Mesothelial cell of epicardium (in vitro differentiated cells): Measurements from ENCODE around the gene SLC14A1. TPM values are rescaled to one million over a fixed set of nuclear protein-coding genes. Genes with fewer than 3 reads are reported as not detected.

Source experiments
- DNase-seq, 2 experiments: peaks; one replicate each; pipeline ENCODE4 v3.0.0; 2021; ENCODE audit warnings: low spot score in 2 of 2; ENCODE audit not compliant: unreplicated experiment in 2 of 2
- H3K27ac Mint-ChIP-seq: 2 replicates; pipeline ENCODE4 v1.8.0; 2021; ENCODE audit warnings: mixed read lengths
- H3K27me3 Mint-ChIP-seq: 2 replicates; pipeline ENCODE4 v1.8.0; 2021; ENCODE audit warnings: low read depth, mixed read lengths
- H3K36me3 Mint-ChIP-seq: 2 replicates; pipeline ENCODE4 v1.8.0; 2021; ENCODE audit warnings: mixed read lengths
- H3K4me1 Mint-ChIP-seq: 2 replicates; pipeline ENCODE4 v1.8.0; 2021; ENCODE audit warnings: mixed read lengths
- H3K4me3 Mint-ChIP-seq: 2 replicates; pipeline ENCODE4 v1.8.0; 2021; ENCODE audit warnings: mild to moderate bottlenecking, moderate library complexity, mixed read lengths
- H3K9me3 Mint-ChIP-seq: 2 replicates; pipeline ENCODE4 v1.8.0; 2021; ENCODE audit warnings: mixed read lengths
- total RNA-seq: library from RNA; stranded (reverse); gene quantifications from 3 replicates; pipeline ENCODE4 v1.2.1, GENCODE V29; 2021
- TF ChIP-seq, protein P1 (sequence below): fragments of 200-600 bp; sonication (generic); IDR thresholded peaks from one replicate; pipeline ENCODE4 v1.5.0; 2021; ENCODE audit warnings: antibody characterized with exemption; ENCODE audit not compliant: unreplicated experiment

Gene SLC14A1
- total RNA-seq, 1 donor from 2014 or later: not detected

DNA sequence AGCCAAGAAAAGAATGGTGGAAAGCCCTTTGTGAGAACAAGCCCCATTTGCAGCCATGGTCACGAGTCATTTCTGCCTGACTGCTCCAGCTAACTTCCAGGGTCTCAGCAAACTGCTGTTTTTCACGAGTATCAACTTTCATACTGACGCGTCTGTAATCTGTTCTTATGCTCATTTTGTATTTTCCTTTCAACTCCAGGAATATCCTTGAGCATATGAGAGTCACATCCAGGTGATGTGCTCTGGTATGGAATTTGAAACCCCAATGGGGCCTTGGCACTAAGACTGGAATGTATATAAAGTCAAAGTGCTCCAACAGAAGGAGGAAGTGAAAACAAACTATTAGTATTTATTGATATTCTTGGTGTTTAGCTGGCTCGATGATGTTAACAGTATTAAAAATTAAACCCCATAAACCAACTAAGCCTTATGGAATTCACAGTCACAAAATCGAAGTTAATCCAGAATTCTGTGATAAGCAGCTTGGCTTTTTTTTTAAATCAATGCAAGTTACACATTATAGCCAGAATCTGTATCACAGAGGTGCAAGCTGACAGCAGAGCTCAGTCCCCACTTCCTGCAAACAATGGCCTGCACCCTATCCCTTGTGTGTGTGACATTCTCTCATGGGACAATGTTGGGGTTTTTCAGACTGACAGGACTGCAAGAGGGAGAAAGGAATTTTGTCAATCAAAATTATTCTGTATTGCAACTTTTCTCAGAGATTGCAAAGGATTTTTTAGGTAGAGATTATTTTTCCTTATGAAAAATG is 26.1 kb downstream of the SLC14A1 start:
- peaks cover 12% of the 10 kb centered on the region for H3K4me1 Mint-ChIP-seq
- TF ChIP-seq, protein P1, sequence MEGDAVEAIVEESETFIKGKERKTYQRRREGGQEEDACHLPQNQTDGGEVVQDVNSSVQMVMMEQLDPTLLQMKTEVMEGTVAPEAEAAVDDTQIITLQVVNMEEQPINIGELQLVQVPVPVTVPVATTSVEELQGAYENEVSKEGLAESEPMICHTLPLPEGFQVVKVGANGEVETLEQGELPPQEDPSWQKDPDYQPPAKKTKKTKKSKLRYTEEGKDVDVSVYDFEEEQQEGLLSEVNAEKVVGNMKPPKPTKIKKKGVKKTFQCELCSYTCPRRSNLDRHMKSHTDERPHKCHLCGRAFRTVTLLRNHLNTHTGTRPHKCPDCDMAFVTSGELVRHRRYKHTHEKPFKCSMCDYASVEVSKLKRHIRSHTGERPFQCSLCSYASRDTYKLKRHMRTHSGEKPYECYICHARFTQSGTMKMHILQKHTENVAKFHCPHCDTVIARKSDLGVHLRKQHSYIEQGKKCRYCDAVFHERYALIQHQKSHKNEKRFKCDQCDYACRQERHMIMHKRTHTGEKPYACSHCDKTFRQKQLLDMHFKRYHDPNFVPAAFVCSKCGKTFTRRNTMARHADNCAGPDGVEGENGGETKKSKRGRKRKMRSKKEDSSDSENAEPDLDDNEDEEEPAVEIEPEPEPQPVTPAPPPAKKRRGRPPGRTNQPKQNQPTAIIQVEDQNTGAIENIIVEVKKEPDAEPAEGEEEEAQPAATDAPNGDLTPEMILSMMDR: no peak
- H3K36me3 Mint-ChIP-seq: no peaks in the 10 kb centered on the region
- DNase-seq: no peak
- H3K4me3 Mint-ChIP-seq: no peak overlapping the region
- H3K27me3 Mint-ChIP-seq: peaks cover 6% of the 10 kb centered on the region
- no peak overlapping the region for H3K27ac Mint-ChIP-seq
- no peaks in the 10 kb centered on the region for H3K9me3 Mint-ChIP-seq

DNA sequence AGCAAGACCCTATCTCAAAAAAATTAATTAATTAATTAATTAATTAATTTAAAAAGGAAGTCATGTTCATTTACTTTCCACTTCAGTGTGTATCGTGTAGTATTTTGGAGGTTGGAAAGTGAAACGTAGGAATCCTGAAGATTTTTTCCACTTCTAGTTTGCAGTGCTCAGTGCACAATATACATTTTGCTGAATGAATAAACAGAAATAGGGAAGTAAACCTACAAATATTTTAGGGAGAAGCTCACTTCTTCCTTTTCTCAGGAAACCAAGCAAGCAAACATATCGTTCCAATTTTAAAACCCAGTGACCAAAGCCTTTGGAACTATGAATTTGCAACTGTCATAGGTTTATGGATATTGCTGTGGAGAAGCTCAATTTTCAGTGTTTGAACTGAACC is 27.8 kb downstream of the SLC14A1 start:
- H3K4me1 Mint-ChIP-seq: peaks cover 5% of the 10 kb centered on the region
- TF ChIP-seq, protein P1: no peak
- no peak overlapping the region for H3K4me3 Mint-ChIP-seq
- no peaks in the 10 kb centered on the region for H3K9me3 Mint-ChIP-seq
- peaks cover 6% of the 10 kb centered on the region for H3K27me3 Mint-ChIP-seq
- no peak overlapping the region for H3K27ac Mint-ChIP-seq
- no peak for DNase-seq
- H3K36me3 Mint-ChIP-seq: no peaks in the 10 kb centered on the region

DNA sequence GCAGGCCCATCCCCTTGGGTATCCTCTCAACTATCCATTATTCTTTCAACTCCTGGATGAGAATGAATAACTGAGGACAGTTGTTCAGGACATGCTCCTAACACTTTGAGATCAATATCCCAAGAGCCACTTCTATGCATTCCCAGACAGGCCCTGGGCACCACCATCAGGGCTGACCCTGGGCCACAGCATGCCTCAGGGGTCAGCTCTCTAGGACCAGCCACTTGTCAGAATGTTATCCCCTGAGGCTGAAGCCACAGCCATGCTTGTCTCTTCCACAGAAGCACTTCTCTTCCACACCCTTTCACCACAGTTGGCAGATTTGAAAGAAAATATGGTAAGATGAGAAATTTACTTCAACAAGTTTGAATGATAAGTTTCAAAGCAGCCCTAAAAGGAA is 28.7 kb downstream of the SLC14A1 start:
- TF ChIP-seq, protein P1: no peak
- Mint-ChIP-seq H3K36me3 (no peaks in the 10 kb centered on the region), H3K9me3 (no peaks in the 10 kb centered on the region), H3K27ac (no peak overlapping the region), H3K4me1 (peaks cover 5% of the 10 kb centered on the region), H3K4me3 (no peak overlapping the region), H3K27me3 (peaks cover 6% of the 10 kb centered on the region)
- DNase-seq: no peak

DNA sequence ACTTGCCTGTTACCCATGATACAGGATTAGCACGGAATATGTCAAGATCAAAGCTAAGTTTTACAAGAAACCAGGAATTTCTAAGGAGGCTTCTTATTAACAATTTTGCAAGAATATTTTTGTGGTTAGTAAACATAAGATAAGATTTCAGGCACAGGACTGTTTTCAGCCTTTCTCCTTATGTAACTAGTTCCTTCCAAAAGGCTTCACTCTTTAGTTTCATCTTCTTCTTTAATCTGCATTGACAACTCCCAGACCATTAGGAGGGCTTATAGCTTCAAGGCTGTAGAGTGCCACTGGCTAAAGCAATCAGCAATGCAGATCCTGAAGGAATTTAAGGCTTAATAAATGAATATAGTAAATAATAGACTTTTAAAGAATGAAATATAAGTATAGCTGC is 29.3 kb downstream of the SLC14A1 start:
- TF ChIP-seq, protein P1: no peak
- Mint-ChIP-seq H3K4me1 (peaks cover 5% of the 10 kb centered on the region), H3K27ac (no peak overlapping the region), H3K9me3 (no peaks in the 10 kb centered on the region), H3K4me3 (no peak overlapping the region), H3K27me3 (peaks cover 6% of the 10 kb centered on the region), H3K36me3 (no peaks in the 10 kb centered on the region)
- no peak for DNase-seq

DNA sequence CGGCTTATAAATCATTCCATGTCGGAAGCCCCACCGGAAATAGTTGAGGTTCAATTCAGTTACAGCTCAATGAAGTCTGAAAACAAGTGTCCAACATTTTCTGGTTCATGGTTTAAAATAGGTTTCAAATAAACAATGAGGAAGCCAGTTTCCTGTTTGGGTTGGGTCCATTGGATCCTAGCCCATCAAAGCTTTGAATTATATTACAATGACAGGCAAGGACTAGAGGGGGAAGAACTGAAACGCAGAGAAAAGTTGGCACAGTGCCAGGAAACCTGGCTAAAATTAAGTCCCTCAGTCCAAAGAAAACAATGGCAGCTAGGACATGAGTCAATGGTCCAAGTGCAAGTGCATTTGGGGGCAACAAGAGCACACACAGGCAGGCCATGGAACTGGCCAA is 32.0 kb downstream of the SLC14A1 start:
- no peak for DNase-seq
- TF ChIP-seq, protein P1: no peak
- Mint-ChIP-seq H3K4me1 (peaks cover 14% of the 10 kb centered on the region), H3K9me3 (no peaks in the 10 kb centered on the region), H3K27me3 (peaks cover 8% of the 10 kb centered on the region), H3K27ac (no peak overlapping the region), H3K4me3 (no peak overlapping the region), H3K36me3 (no peaks in the 10 kb centered on the region)
